Amygdala (tissue), 56 donors: ENCODE results near the gene CEP131.

ENCODE experiments used
- DNase-seq, 56 donors: peaks; one replicate each; lab custom pipeline; 2025; lab: John Stamatoyannopoulos, UW

The CEP131 gene

DNA sequence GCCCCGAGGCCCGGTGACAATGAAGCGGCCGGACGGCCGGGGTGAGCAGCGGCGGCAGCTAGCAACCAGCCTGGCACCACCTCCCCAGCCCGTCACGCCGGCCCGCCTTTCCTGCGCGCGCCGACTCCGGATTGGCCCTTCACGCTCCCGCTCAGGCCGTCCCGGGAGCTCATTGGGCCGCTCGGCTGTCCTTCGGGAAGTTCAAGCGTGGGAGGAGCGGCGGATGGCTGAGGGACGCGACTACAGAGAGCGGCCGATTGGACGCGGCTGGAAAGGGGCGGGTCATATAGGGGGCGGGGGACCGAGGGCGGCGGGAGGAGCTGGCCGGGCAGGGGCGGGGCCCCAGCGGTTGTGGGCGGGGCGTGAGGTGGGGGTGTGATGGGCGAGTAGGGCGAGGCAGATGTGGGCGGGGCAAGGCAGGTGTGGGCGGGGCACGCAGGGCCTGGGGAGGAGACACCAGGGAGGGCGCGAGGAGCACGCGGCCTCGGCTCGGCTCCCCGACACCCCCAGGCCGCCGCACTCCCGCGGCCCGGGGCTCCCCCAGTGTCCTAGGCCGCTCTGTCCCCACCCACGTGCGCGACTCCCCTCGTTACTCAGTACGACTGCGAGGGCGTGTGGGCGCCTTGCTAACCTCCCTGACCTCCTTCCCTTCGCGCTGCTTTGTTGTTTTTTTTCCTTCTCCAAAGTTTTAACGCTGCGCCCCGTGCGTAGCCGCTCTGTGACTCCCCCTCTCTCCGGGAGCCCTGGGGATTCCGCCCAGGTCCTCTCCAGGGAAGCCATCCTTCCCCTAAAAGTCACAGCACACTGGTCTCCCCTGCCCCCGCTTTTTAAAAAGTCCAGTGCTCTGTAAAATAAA, at the start of gene CEP131:
TSS of gene CEP131 (minus strand) at position 60 of the 856 bp plus-strand sequence. CDS start 2,909 bp downstream, outside the sequence.
- peak; percentile 80 to 99 (median 97) for DNase-seq

DNA sequence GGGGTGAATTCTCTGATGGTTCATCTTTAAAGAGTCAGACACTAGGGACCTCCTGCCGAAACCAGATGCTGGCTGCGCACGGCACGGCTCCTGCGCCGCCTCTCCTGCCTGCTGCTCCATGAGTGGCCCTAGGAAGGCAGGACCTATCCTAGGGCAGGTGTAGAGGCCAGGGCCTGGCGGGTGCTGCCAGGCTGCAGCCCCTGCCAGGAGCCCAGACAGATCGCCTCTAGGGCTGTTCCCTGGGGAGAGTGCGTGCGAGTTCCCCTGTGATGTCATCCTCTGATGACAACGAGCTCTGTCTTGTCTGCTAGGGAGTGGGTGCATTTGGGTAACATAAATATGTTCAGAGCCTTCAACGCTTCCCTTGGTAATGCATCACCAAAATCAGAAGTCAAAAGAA, 48.5 kb upstream of the CEP131 start:
- no peak for DNase-seq

DNA sequence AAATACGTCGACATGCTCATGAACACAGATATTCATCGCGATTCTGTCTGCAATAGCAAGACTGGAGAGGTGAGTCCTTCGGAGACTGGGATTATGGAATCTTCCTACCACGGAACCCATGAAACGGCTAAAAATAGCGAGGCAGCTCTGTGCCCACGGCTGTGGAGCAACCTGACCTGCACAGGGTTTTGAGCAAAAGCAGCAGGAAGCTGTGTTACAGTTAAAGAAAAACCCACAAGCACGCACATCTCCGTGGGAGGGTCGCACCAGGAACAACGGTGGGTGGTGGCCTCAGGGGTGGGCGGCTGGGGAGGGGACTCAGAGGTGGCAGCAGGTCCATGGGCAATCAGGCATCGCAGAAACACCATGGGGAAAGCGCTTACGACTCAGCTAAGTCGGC, 47.5 kb upstream of the CEP131 start:
- DNase-seq, result peak in 1 of 56 donors; percentile 17

DNA sequence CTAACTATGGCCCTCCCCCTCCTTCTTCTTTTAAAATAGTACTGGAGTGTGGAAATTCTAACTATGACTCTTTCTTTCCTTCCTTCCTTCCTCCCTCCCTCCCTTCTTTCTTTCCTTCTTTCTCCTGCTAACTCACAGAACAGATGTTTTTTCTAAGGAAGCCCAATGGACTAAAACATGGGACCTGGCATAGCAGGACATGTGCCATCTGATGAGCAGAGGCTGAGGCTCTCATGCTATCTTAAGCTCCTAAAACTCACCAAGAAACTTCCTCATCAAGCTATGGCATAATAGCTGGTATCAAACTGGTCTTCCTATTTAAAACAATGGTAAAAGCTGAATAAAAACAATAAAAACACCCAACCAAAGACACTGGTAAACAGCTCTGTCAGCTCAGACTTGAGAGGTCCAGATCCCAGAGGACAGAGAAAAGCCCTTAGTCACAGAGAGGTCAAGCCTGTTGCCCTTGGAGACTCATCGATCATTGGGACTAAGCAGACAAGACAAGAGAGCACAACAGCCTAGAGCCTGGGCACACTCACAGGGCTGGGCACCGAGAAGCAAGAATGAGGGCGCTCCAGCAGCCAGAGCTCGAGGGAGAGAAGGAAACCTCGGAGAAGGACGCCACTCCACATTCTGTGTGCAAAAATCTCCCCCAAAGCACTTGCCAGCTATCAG, 44.8 kb upstream of the CEP131 start:
- no peak for DNase-seq

DNA sequence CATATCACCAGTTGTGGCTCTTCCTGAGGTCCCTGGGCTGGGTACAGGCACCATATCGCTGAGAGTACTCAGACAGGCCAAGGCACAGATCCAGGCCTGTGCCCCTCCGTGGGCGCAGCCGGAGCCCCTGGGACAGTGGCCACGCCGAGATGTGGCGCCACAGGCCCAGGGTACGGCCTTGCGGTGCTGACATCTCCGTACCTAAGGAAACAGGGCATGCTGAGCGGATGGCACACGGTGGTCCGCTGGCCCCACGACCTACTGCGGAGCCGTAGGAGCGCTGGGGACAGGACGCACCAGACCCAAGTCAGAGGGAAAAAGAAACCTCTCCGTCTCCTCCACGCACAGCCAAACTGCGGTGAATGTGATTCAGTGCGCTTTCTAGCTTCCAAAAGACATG, 42.8 kb upstream of the CEP131 start:
- no peak for DNase-seq

DNA sequence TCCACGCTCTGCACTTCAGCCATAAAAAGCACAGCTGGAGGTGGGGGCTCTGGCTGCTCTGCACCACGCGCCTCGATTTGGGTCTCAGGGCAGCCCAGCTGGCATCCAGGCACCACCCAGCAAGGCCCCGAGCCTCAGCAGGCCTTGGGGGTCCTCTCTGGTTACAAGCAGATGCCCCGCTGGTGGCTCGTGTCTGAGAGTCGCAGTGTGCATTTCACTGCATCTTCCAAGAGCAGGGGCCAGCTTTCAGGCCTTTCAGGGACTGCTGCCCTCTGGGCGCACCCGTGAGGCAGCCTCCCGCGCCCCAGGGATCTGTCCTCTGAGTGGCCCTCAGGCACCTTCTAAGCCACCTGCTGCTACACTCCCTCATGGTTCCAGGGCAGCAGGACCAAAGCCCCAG, 41.9 kb upstream of the CEP131 start:
- DNase-seq, result no peak

DNA sequence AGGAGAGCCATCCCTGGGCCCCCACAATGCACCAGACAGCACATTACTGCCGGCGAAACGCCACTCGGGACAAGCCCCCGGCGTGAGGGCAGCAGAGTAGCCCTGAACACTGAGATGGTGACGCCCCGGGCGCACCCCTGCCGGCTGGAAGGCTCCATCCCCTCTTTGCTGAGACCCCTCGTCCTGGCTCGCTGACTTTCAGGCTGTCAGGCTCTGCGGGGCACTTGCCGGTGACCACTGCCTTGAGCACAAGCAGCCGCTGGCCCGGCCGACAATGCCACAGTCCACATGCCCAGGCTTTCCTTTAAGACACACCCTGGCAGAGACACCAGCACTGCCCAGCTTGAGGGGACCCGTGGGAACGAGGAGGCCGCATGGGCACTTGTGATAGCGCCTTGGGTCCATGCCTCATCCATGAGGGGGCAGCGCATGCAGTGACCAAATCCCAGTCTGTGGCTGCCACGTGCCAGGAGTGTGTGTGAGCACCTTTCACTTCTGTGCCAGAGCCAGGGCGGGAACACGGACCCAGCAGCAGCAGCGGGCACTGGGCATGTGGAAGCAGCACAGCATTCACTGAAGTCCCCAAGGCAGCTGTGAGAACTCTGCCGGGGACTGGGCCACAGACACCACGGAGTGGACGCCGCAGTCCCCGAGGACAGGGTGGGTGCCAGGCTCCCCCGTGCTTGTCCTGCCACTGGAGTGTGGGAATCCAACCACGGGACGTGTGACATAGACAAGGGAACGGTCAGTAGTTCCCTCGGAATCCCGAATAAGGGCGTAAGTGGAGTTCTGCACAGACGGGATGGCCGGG, 40.8 kb upstream of the CEP131 start:
- DNase-seq, result no peak

DNA sequence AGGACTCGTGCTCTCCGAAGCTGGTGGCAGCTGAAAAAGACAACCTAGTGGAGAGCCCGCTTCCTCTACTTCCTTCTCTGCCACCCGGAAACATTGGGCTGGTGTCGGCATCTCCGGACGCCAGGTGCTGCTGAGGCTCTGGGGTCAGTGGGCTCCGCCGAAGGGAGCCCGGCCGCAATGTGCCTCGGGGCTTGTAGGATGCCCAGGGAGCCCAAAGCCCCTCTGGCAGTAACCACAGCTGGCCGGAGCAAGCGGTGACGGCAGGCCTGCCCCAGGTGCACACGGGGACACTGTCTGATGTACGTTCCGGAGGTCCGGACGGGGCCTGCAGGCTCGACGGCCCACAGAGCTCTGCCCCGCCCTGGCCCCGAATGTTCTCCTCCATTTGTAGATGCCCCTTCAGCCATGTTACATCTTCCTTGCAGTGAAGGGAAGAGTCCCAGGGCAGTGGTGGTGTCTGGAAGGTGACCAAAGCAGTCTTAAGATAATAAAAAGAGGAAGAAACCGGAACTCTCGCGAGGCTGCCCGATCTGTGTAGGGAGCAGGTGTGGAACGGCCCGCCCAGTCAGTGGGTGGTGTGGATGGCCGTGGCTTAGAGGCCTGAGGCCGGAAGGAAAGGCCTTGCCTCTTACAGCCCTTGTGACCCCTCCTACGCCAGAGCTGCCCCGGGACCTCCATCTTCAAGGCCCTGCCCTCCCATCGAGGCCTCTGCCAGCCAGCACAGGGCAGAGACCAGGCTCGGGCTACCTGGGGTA, 39.0 kb upstream of the CEP131 start:
- DNase-seq, result no peak

DNA sequence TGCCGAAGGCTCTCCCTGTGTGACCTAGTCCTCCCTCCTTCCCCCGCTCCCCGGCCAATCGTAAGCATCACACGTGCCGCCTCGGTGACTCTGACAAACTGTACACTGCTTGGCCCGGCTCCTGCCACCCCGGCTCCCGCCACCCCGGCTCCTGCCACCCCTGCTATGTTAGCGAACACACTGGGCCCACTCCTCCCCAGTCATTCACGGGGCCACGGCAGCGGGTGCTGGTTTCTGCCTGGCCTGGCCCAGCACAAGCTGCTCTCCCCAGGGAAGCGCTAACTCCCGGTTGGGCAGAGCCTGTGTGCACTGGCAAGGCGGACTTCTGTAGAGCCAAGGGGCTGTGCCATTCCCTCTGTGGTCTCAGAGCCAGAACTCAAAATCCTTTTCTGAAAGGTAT, 38.3 kb upstream of the CEP131 start:
- DNase-seq, result no peak

DNA sequence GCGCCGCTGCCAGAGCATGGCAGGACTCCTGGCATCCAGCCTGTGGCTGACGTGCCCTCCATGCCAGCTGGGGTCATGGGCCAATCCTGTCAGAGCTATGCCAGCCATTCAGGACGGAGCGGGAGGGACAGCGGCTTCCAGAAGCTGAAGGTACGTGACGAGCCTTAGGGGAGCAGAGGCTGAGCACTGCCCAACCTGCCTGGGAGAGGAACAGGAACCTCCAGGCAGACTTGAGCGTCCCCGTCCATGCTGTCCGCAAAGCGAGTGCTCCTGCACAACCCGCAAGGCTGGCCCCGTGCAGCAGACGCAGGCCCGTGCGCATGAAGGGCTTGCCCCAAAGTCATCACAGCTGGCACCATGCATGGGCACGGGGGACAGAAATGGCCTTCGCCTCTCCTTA, 37.9 kb upstream of the CEP131 start:
- no peak for DNase-seq

DNA sequence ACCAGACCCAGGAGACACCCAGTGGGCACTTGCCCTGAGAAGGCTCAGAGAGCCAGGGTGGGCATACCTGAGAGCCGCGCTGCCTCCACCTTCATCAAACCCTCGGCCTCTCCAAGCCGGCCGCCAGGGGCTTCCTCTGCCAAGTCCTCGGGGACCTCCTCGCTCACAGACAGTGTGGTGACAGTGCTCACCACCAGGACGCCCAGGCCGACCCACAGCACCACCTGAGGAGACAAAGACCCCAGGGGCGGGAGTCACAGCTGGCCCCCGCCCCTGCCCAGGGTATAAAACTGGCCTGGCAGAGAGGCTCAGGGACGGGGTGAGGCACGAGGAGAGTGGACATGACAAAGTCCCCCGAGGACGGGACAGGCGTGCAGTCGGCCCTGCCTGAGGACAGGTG, 37.4 kb upstream of the CEP131 start:
- no peak for DNase-seq

DNA sequence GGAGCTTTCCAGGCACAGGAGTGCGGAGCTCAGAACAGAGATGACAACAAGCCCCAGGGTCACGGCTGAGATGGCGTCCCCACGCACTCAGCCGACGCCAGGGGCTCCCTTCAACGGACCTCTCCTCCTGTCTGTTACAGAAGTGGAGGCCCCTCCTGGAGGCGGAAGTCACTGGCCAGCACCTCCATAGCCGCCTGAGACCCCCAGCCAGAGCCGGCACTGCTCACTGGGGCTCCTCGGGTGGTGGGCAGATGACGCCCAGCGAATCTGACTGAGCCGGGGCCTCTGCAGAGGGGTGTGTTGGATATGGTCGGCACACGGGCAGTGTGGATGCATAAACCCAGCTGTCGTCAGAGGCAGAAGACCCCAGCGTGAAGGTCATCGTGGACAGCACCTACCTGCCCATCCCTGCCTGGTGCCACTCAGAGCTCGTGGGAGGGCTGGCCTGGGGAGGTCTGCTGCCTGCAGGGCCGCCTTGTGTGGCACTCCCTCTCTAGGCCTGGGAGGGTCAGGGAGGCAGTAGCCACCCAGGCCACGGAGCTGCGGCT, 36.4 kb upstream of the CEP131 start:
- DNase-seq, result no peak

DNA sequence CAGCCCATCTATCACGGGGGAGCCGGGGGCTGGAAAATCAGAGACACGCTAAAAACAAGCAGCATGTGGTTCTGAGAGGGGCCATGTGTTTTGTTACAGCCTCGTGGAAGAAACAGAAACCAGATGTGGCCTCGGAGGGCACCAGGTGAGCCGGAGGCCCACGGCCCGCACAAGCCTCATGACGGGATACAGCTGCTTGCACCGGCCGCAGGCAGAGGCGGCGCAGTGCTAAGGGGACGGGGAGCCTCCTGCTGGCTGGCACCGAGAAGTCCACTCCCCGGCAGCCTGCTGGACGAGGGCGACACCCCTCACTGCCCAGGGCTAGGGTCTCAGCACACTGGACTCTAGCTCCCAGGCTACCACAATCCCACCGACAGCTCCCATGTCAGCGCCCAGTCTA, 35.5 kb upstream of the CEP131 start:
- DNase-seq, result no peak

DNA sequence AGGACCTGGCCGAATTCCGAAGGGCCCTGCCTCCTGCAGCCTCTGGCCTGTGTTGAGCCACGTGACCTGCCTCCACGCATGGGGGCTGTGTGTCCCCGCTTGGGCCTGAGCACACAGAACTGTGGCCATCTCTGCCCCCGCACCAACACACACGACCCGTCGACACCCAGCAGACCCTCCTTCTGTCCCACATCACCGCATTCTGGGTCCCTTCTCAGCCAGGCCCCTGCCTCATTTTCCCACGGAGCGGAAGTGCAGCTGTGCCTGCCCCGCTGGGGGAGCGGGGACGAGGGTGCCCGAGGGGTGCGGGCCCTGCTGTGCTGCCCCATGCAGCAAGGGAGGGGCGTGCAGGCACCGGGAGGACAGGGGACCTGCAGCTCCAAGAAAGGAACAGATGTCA, 34.8 kb upstream of the CEP131 start:
- DNase-seq, result no peak

DNA sequence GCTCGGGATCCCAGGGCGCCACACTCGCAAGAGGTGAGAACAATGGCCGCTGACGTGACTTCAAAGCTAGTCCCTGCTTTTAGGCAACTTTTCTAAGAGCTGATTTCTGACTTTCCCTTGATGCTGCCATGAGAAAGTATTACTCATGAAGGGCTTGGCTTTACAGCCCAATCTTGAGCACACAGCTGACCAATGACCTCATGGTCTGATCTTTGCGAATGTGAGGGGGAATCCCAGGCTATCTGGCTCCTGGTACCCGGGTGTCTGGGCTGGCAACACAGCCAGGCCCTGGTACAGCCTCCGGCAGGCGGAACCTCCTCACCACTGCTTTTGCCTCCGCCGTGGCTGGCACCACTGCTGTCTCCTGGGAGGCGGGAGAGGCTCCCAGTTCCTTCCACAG, 33.9 kb upstream of the CEP131 start:
- DNase-seq, result no peak

DNA sequence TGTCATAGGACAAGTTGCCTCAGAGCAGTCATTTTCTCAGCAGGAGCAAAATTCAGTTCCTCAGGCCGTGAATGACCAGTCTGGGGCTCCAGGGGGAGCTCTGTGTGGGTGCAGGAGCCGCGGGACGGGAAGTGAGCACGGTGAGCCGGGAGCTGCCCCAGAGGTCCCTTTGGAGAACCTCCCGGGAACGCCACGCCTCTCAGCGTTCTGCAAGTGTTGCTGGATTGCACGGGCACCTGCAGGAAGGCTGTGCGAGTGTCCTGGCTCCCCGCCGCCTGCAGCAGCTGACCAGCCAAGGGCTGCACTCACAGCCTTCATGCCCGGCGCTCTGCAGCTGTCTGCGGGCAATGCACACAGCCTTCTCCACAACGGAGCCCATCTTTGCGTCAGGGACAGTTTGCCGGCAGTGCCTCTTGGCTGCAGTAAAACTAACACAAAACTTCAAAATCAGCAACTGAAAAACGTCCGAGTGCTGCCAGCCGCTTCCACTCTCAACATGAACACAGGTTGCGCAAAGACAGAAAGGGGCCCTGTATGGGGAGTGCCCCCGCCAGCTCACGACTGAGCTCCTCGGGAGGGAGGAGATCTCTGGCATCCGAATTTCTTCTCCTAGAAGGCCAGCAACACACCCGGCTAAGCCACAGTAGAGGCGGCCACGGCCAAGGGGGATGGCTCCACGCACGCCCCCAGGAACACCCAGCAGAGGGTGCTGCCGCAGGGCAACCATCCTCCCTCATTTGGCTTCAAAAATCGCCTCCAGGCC, 32.4 kb upstream of the CEP131 start:
- DNase-seq, result peak in 38 of 56 donors; percentile 10 to 69 (median 34)

DNA sequence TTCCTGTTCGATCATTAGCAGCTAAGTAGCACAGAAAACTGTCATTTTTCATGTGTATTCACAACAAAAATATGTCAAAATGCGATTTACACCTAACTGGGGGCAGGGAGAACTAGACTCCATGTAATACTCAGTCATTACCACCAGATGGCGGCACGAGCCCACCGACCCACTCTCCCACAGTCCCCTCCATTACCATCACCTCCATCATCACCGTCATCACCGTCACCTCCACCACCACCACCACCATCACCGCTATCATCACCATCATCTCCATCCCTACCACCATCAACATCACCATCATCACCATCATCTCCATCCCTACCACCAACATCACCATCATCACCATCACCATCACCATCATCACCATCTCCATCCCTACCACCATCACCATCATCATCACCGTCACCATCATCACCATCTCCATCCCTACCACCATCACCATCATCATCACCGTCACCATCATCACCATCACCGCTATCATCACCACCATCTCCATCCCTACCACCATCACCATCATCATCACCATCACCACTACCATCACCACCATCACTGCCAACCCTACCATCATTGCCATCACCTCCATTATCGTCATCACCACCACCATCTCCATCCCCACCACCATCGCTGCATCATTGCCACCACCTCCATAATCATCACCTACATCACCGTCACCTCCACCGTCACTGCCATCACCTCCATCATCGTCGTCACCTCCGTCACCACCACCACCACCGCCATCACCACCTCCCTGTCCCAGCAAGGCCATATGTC, 30.8 kb upstream of the CEP131 start:
- DNase-seq, result peak in 21 of 56 donors; percentile 5 to 60 (median 26)

DNA sequence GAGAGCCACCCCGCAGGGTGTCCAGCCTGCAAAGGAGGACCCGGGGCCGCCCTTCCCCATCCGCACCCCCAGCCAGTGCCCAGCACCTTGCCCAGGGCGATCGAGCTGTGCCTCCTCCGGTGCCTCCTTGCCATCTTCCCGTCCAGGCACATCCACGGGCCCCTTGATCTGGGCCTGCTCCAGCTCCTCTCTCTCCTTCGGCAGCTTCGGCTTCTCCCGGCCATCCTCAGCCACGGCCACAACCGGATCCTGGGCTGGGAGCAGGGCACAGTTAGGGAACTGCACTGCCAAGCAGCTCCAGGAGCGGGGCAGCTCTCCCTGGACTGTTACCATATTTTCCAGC, 30.2 kb upstream of the CEP131 start:
- no peak for DNase-seq
